Islet of Langerhans (tissue), 1 donor: ENCODE measurements around the gene ACHE.

Experiments
- FAIRE-seq: peaks from one replicate; lab custom pipeline; 2011; peaks lifted over from hg19 to GRCh38; lab: Jason Lieb, UNC

The ACHE gene

DNA sequence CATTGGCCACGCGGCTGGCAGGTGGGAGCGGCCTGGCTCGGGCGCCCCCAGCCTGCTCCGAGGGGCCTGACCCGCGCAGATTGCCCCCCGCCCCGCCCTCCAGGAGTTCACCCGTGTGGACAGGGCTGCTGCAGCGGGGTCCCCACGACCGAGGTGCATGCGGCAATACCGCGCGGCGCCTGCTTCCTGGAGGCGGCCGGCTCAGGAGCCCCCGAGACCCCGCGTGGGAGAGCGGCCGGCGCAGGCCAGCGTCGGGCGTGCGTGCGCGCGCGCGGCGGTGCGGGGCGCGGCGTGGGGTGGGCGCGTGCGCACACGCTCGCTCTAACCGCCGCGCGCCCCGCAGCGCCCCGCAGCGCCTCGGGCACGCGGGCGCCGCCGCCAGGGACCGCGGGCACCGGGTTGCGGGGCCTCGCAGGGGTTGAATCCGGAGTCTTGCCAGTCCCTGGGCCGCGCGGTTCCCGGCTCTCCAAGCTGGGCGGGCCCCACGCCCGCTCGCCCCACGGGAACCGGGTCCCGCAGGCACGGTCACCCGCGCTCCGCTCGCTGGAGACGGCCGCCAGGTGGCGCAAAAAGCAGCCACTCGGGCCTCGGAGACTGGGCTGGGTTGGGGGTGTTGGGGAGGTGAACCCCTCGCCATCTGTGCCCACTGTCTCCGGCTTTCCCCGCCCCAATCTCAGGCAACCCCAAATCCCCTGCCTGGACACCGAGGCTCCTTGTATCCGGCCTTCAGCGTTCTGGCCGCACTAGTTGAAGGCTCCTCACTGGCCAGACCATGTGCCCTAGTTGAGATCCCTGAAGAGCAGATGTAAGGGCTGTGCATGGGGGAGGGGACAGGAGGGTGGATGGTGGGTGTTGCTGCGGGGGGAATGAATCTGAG is 1.3 kb upstream of the ACHE start:
- no peak for FAIRE-seq

DNA sequence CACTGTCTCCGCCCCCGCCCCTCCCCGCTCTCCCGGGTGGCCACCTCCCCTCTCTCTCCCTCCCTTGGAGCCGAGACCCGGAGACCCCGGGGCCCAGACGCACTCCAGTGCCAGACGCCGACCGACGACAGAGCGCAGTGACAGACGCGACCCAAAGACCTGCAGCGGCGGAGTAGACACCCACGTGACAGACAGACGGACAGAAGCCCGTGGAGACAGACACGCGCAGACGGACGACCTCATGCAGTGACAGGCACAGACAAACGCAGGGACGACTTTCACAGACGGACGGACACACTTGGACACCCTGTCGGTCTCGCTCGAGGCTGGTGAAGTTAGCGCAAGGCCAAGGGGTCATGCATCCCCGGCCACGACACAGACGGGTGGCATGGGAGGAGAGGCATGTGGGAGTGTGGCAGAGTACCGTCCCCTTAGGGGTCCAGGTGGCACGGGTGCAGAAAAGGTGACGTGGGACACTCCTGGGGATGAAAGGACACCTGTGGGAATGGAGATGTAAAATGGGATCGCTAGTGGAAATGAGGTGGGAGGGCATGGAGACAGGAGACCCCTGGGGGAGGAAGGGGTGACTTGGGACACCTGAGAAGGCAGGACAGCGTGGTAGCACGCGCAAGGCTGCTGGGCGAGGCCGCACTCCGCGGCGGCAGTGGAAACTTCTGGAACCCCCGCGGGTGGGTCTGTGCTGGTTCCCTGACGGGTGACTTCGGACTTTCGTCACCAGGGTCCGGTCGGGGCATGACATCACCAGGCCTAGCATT is 456 bp upstream of the ACHE start:
- no peak for FAIRE-seq

DNA sequence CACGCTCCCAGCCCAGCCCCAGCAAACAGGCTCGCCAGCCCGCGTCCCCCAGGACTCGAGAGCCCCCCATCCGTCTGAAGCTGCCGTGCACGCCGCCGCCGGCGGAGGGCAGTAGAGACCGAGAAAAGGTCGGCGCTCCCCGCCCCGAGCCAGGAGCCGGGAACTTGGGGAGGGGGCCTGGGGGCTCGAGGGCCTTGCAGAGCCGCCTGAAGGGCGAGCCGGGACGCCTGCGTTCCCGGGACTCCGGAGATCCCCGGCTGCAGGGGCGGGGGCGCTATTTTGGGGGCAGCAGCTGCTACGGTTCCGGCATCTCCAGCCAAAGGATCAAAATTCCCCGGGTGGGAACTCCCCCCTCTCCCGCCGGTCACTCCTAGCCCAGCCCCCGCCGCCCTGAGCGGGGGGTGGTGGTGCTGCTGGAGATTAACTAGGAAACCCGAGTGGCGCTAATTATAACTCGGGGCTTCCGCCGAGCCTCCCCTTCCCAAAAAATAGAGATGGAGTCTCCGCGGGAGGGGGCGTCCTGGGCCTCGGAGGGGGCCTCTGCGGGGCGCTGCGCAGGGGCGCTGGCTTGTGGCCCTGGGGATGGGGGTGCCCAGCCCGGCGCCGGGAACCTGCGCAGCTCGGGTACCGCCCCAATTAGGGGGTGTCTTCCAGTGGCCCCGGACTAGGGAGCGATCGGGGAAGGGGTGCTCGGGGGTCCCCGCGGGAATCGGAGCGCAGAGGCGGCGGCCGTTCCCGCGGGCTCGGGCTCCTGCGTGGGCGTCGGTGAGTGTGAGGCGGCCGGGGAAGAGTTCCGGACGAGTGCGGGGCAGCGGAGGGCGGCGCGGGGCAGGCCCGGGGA is 608 bp downstream of the ACHE start:
- FAIRE-seq = no peak

DNA sequence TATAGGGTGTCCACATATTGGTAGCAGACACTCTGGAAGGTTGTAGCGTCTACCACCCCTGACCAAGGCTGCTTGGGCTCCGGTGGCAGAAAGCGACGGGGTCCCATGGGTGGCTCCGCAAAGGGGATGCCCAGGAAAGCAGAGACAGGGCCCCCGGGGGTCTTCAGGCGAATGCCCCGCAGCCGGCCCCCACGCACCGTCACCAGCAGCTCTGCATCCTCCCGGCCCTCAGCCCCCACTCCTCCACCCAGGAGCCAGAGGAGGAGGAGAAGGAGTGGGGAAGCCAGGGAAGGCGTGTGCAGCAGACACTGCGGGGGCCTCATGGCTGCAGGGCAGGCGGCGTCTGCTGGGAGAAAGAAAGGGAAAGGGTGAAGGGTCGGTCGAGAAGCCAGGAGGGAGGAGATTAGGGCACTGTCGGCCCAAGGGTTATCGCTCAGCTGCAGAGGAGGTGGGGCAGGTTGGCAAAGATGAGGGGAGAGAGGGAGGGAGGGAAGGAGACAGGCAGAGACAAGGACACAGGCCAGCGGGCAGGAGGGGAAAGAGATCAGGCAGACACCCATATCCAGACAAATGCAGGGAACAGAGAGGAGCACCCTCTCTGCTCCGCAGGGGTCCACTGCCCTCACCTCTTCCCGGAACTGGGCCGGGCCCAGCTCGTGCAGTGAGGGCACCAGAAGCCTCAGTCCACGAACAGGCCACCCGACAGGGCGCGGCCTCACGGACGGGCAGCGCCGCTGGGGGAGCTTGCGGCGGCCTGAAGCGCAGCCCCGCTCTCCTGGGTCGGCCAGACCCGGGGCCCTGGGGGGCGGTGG is 1.6 kb downstream of the ACHE start:
- no peak for FAIRE-seq

DNA sequence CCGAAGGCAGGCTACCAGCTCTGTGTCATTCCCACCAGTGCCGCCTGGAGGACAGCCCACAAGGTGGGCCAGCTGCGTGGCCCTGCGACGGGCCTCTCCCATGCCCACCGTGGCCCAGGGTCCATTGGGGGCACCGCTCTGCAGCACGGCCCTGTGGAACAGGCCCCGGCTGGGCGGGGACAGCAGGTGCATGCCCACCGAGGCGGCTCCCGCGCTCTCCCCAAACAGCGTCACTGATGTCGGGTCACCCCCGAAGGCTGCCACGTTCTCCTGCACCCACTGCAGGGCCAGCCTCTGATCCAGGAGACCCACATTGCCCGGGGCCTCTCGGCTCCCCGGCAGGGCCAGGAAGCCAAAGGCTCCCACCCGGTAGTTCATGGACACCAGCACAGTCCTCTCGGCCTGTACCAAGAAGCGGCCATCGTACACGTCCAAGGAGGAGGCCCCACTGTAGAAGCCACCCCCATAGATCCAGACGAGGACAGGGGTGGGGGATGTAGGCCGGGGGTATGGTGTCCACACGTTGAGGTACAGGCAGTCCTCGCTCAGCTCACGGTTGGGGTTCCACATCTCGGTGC is 2.3 kb downstream of the ACHE start:
- FAIRE-seq = no peak

DNA sequence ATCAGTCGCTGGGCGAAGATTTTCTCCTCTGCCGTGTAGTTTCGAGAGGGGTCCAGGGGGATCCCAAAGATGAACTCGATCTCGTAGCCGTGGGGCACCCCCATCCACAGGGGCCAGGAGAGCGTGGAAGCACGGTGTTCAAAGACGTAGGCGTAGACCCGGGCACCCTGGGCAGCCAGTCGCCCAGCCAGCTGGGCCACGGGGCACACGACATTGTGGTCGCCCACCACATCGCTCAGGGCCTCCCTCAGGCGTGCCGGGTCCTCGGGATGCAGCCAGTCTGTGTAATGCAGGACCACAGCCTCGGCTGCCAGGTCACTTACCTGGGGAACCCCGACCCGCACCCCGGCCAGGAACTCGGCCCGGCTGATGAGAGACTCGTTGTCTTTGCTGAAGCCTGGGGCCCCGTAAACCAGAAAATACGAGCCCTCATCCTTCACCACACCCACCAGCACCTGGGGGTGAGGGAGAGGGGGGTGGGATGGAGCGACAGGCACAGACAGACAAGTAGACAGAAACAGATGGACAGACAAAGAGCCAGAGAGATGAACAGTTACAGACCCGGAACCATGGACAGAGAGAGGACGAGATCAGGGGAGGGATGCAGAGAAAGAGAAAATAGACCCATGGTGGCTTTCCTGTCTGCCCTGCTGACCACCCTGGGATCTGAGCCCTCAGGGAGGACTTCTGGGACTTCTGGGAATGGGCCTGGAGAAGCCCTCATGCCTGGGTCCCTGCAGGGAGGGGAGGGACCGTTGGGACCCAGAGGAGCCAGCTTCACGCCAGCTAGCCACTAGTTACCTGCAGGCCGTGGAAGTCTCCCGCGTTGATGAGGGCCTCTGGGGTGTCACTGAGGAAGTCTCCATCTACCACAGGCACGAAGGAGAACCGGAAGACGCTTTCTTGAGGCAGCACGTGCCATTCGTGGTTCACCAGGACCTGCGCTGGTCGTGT is 3.0 kb downstream of the ACHE start:
- no peak for FAIRE-seq

DNA sequence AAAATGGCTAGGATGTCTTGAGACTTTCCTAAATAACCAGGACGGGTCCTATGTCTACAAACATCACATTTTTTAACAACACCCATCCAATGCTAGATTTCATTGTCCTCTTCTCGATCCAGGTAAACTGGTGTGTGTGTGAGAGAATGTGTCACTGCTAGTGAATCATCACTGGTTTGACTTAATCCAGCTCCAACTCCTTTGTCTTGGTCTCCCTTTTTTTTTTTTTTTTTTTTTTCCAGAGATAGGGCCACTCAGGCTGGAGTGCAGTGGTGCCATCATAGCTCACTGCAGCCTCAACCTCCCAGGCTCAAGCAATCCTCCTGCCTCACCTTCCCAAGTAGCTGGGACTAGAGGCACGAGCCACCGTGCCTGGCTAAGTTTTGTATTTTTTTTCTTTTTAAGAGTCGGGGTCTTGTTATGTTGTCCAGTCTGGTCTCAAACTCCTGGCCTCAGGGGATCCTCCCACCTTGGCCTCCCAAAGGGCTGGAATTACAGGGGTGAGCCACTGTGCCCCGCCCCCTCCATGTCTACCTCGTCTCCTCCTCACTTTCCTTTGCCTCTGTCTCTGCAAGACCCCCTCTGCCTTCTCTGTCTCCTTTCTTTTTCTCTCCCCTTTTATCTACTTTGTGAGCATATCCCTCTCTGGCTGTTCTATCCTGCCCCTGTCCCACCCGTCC is 4.0 kb downstream of the ACHE start:
- FAIRE-seq = no peak

DNA sequence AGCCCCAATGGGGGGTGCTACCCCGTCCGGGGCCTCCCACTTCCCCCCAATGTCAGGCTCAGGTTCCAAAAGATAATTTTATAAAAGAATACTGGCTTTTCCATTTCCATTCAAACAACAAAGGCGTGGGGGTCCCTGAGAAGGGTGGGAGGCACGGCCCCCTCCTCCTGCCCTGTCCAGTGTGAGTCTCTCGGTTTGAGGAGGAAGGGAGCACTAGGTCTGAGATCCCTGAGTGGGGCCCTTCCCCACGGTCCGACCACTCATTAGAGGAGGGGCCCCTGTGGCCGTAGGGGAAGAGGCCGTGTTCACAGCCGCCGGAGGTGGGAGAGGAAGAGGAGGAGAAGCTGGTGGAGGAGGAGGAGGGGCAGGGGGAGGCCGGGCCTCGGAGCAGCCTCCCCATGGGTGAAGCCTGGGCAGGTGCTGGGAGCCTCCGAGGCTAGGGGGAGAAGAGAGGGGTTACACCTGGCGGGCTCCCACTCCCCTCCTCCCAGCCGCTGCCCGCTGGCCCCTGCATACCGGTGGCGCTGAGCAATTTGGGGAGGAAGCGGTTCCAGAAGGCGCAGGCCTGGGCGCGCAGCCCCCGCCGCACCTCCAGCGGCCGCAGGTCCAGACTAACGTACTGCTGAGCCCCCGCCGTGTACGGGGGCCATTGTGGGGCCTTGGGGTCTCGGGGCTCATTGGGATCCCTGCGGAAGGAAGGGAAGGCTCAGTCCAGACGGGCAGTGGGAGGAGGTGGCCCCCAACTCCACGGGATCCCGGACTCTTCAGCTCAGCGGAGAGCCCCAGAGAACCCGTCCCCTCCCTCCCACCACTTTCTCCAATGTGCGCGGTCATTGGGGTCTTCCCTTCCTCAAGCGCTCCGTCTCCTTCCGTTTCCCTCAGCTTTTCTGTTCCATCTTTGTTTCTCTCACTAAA is 4.8 kb downstream of the ACHE start:
- no peak for FAIRE-seq

DNA sequence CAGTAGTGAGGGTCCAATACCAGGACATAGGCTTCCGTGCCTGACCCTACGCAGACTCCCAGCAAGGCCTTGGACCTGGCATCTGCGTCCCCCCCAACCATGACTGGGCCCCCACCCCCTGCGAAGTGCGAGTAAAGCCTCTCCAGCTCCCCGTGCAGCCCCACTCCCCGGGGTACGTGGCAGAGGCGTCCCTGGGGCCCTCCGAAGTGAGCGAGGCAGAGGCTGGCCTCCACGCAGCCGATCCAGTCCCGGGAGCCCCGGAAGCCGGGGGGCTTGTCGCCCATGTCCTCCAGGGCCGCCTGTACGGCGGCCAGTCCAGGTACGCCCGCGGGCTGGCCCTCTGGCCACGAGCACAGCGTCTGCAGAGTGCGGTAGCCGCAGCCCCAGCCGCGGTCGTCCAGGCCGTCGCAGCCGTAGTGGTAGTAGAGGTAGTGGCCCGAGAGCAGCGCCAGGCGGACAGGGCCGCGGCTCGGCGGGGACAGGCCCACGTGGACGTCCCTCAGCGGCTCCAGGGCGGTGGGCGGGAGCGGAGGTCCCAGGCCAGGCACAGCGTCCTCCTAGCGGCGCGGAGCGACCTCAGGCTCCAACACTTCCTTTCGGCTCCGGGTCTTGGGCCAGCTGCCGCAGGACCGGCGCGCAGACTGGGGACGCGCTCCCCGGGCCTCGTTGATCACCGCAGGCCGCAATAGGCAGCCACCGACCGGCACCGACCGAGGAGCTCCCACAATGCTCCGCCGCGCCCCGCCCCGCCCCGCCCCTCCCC is 6.5 kb downstream of the ACHE start, which contains the start of gene UFSP1:
TSS of gene UFSP1 (minus strand) at position 728 of the 763 bp plus-strand sequence. CDS start at position 284, 444 bp downstream.
- FAIRE-seq = no peak

DNA sequence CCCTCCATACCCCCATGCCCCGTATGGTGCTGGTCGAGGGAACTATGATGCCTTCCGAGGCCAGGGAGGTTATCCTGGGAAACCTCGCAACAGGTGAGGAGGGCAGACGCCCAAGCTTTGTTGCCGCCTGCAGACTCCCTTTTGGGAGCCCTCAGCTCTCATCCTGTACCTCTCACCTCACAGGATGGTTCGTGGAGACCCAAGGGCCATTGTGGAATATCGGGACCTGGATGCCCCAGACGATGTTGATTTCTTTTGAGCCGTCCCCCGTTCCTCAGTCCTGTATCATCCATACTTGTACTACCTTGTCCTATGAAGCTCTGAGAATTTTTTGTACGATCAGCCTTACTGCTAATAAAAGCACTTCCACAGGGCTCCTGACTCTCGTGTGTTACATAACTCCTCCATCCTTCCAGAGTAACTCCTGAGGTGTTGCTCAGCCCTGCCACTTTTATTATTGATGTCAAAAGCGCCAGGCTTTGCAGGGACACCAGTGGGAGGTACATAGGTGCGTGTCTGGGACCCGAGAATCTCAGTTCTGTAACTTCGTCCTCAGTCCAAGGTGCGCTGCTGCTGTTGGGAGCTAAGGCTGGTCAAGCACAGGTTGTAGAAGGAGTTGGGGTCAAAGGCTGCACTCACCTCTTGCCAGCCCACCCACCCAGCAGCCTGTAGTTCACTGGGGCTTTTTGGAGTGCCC is 7.2 kb downstream of the ACHE start:
- FAIRE-seq = no peak

DNA sequence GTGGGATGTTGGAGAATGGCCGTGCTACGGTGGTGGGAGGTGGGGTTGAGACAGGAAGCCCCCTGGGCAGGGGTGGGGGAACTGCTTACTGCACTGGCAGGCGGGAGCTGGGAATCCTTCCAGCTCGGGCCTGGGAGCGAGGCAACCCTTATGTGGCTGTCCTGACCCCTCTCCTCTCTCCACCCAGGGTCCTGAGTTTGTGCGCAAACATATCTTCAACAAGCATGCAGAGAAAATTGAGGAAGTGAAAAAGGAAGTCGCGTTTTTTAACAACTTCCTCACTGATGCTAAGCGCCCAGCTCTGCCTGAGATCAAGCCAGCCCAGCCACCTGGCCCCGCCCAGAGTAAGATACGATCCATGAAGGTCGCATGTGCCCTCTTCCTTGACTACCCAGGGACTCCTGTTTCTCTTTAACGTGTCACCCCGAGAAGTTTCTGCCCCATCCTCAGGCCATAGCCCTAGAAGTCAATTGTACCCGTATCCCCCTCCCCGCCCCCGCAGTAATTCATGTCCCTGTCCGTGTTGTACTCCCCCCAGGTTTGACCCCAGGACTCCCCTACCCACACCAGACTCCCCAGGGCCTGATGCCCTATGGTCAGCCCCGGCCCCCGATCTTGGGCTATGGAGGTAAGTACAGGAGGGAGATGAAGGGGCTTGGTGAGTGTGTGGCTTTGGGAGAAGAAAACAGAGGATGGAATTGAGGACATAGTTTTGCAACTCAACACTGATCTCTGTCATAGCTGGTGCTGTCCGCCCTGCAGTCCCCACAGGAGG is 8.0 kb downstream of the ACHE start:
- FAIRE-seq = no peak

DNA sequence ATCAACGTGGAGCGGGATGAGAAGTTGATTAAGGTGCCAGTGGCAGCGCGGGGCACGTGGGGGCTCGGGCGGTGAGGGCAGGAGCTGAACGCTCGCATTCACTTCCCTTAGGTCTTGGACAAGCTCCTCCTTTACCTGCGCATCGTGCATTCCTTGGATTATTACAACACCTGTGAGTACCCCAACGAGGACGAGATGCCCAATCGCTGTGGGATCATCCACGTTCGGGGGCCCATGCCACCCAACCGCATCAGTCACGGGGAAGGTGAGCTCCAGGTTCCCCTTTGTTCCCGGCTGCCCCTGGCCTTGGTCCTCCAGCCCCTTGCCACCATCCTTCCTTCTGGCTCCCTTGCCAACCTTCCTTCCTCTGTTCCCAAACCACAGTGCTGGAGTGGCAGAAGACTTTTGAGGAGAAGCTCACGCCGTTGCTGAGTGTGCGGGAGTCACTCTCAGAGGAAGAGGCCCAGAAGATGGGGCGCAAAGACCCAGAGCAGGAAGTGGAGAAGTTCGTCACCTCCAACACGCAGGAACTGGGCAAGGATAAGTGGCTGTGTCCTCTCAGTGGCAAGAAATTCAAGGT is 8.7 kb downstream of the ACHE start:
- FAIRE-seq = no peak

DNA sequence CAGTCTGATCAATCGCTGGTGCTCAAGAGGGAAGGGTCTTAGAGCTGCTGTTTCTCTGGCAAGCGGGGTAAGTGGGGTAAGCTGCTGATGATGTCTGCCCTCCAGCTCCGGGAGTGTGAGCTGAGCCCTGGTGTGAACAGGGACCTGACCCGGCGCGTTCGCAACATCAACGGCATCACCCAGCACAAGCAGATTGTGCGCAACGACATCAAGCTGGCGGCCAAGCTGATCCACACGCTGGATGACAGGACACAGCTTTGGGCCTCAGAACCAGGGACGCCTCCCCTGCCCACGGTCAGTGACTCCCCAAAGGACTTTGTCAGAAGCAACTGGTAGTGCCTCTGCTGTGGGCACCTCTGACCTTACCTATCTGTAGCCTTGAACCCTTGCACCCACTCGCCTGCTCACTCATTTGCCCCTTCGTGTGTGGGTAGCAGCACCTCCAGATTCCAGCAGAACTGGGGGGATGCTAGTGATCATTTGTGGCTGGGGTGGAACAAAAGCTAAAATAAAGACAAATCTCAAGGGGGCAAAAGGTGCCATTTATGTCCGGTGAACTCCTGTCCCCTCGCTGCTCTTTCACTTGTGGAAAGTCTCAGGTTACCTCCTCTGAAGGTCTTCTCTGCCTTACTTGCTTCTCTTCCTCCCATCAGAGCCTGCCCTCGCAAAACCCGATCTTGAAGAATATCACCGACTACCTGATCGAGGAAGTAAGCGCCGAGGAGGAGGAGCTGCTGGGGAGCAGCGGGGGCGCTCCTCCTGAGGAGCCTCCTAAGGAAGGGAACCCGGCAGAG is 9.3 kb downstream of the ACHE start:
- FAIRE-seq = no peak

DNA sequence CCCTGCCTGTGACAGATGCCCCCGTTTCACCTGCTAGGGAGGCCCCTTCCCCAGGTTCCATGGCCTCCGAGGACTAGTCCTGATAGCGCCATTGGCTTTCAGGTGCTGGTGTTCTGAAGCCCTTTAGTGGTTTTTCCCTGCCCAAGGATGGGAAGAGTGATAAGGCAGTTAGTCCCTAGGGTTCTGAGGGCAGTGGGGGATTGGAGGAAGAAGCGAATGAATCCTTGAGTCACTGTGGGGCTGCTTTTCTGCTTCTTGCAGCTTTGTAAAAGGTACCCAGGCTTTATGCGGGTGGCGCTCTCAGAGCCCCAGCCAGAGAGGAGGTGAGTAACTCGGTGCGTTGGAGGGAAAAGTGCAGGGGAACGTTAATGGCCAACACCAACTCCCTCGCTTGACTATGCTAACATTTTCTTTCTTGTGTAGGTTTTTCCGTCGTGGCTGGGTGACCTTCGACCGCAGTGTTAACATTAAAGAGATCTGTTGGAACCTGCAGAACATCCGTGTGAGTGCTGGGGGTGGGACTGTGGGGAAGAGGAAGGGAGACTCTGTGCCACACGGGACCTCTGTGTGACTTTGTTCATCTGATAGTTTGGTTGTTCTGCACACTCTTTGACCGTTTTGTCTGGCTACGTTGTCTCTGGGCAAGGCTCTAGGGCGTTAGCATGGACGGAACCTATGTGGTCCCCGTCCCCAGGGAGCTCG is 10.1 kb downstream of the ACHE start:
- FAIRE-seq = no peak
